GM12878 (cell line): Measurements from ENCODE around the gene IL6R. TPM values are rescaled to one million over a fixed set of nuclear protein-coding genes. Genes with fewer than 3 reads are reported as not detected.
A peak's percentile ranks its signal among the peaks of the same experiment; 100 is the strongest.

ENCODE experiments used
- BCL11A ChIP-seq: IDR thresholded peaks from 2 replicates; pipeline ENCODE4 v1.6.1; 2011; ENCODE audit warnings: low read depth, low read length
- CBX5 ChIP-seq: sonication (generic); IDR thresholded peaks from 2 replicates; pipeline ENCODE4 v1.6.1; 2016; ENCODE audit warnings: low read depth, moderate library complexity, mild to moderate bottlenecking, inconsistent platforms
- CHD1 ChIP-seq: IDR thresholded peaks from 2 replicates; pipeline ENCODE4 v1.6.1; 2012; ENCODE audit warnings: low read depth, low read length, improper control_type of control experiment
- ESRRA ChIP-seq: IDR thresholded peaks from 2 replicates; pipeline ENCODE4 v1.6.1; 2012; ENCODE audit warnings: mild to moderate bottlenecking, low read length, improper control_type of control experiment
- EZH2 ChIP-seq: IDR thresholded peaks from 2 replicates; pipeline ENCODE4 v1.6.1; 2012; ENCODE audit warnings: low read depth, mild to moderate bottlenecking, control low read depth, inconsistent platforms, low read length, borderline replicate concordance; ENCODE audit not compliant: control insufficient read depth
- HDGF ChIP-seq: fragments of 450-650 bp; IDR thresholded peaks from 2 replicates; pipeline ENCODE4 v1.6.1; 2016; ENCODE audit warnings: antibody characterized with exemption
- JUNB ChIP-seq: IDR thresholded peaks from 2 replicates; pipeline ENCODE4 v1.6.1; 2016; ENCODE audit warnings: antibody characterized with exemption, mild to moderate bottlenecking
- JUND ChIP-seq: IDR thresholded peaks from 2 replicates; pipeline ENCODE4 v1.6.1; 2012; ENCODE audit warnings: low read depth, mild to moderate bottlenecking, low read length, improper control_type of control experiment, moderate library complexity
- KLF5 ChIP-seq: fragments of 450-650 bp; IDR thresholded peaks from 2 replicates; pipeline ENCODE4 v1.6.1; 2014; ENCODE audit warnings: mild to moderate bottlenecking; ENCODE audit not compliant: partially characterized antibody
- MEF2A ChIP-seq: IDR thresholded peaks from 2 replicates; pipeline ENCODE4 v1.6.1; 2011; ENCODE audit warnings: low read depth, mild to moderate bottlenecking, low read length, moderate library complexity; ENCODE audit not compliant: insufficient read depth
- NFYB ChIP-seq: IDR thresholded peaks from 2 replicates; pipeline ENCODE4 v1.6.1; 2011; ENCODE audit warnings: low read depth, mild to moderate bottlenecking, low read length, improper control_type of control experiment, moderate library complexity; ENCODE audit not compliant: insufficient read depth
- NR2C1 ChIP-seq: fragments of 450-650 bp; IDR thresholded peaks from 2 replicates; pipeline ENCODE4 v1.6.1; 2017; ENCODE audit warnings: antibody characterized with exemption, mild to moderate bottlenecking, moderate library complexity
- PBX3 ChIP-seq: IDR thresholded peaks from 2 replicates; pipeline ENCODE4 v1.6.1; 2011; ENCODE audit warnings: mild to moderate bottlenecking, low read depth, low read length, moderate library complexity; ENCODE audit not compliant: insufficient replicate concordance
- RBBP5 ChIP-seq: fragments of 200-600 bp; sonication (generic); conservative IDR thresholded peaks from 2 replicates; pipeline ENCODE4 v1.6.1; 2016
- SMAD1 ChIP-seq: fragments of 450-650 bp; IDR thresholded peaks from 2 replicates; pipeline ENCODE4 v1.6.1; 2018; ENCODE audit warnings: mild to moderate bottlenecking, low read depth; ENCODE audit not compliant: partially characterized antibody
- SUPT20H ChIP-seq: IDR thresholded peaks from 2 replicates; pipeline ENCODE4 v1.6.1; 2011; ENCODE audit warnings: low read depth, mild to moderate bottlenecking, low read length, moderate library complexity, borderline replicate concordance; ENCODE audit not compliant: control insufficient read depth
- TCF12 ChIP-seq: IDR thresholded peaks from 2 replicates; pipeline ENCODE4 v1.6.1; 2011; ENCODE audit warnings: low read depth, mild to moderate bottlenecking, low read length
- ZBTB40 ChIP-seq: fragments of 450-650 bp; IDR thresholded peaks from 2 replicates; pipeline ENCODE4 v1.6.1; 2016; ENCODE audit warnings: mild to moderate bottlenecking, moderate library complexity, borderline replicate concordance
- ZNF24 ChIP-seq: fragments of 450-650 bp; IDR thresholded peaks from 2 replicates; pipeline ENCODE4 v1.6.1; 2017; ENCODE audit warnings: antibody characterized with exemption, mild to moderate bottlenecking
- ZNF384 ChIP-seq: IDR thresholded peaks from 2 replicates; pipeline ENCODE4 v1.6.1; 2012; ENCODE audit warnings: low read depth, mild to moderate bottlenecking, low read length, improper control_type of control experiment, borderline replicate concordance
- ZSCAN29 ChIP-seq: fragments of 450-650 bp; IDR thresholded peaks from 2 replicates; pipeline ENCODE4 v1.6.1; 2017; ENCODE audit warnings: mild to moderate bottlenecking, moderate library complexity
- polyA plus RNA-seq, 11 experiments: library from polyadenylated mRNA; depleted of rRNA in 4 of 11; unstranded in 6 of 11; stranded (reverse) in 5 of 11; fragments of >200 nt; fragmentation: Nextera tagmentation in 4 of 11; fragmentation: Illumina TruSeq in 1 of 11; extraction: Ambion mirVana in 4 of 11; extraction: Trizol in 1 of 11; gene quantifications; 1 replicate in 1 of 11; 2 replicates in 10 of 11; pipeline versions ENCODE4 v1.2.1 to v1.2.3, GENCODE V29; 2011 to 2016; ENCODE audit warnings: inconsistent platforms in 2 of 11, missing spikeins in 2 of 11, low read depth in 1 of 11
- total RNA-seq, 4 experiments: library from RNA; depleted of rRNA in 3 of 4; stranded (reverse); fragments of >200 nt in 3 of 4; fragmentation: Illumina TruSeq in 1 of 4; extraction: Trizol in 1 of 4; gene quantifications; 2 replicates each; pipeline versions ENCODE4 v1.2.1 to v1.2.3, GENCODE V29; 2013 to 2021
- TF ChIP-seq, protein P1 (sequence below): IDR thresholded peaks from 2 replicates; pipeline ENCODE4 v1.6.1; 2011; ENCODE audit warnings: low read depth, low read length, improper control_type of control experiment, borderline replicate concordance
- TF ChIP-seq, protein P2 (sequence below), 3 experiments: IDR thresholded peaks in 2 of 3; conservative IDR thresholded peaks in 1 of 3; 2 replicates each; pipeline ENCODE4 v1.5.1; 2011; ENCODE audit warnings: low read depth in 3 of 3, low read length in 3 of 3, mild to moderate bottlenecking in 3 of 3, control low read depth in 2 of 3, moderate library complexity in 2 of 3, inconsistent platforms in 1 of 3, mixed read lengths in 1 of 3; ENCODE audit not compliant: control insufficient read depth in 2 of 3, insufficient read depth in 1 of 3; ENCODE audit errors: extremely low read depth in 1 of 3

IL6R gene
- total and polyA plus RNA-seq, 10 of the 15 experiments (the other 5 are each of a cell fraction or from before 2014, with no cell fraction given), result 1.9 to 43.4 (median 17.5) TPM

GRCh38 chr1:154404984-154405746, at the start of gene IL6R (continued):
- TF ChIP-seq ZBTB40 (no peak), TCF12 (no peak), JUND (no peak), ZSCAN29 (no peak), HDGF (no peak; the same call in 1 of the 2 replicates), KLF5 (no peak), RBBP5 (no peak), CBX5 (no peak), JUNB (no peak), ESRRA (no peak), NFYB (no peak), SUPT20H (no peak), PBX3 (no peak), BCL11A (no peak), NR2C1 (no peak), CHD1 (no peak), ZNF24 (no peak), MEF2A (no peak), ZNF384 (no peak), EZH2 (no peak), SMAD1 (no peak)
- TF ChIP-seq, protein P1, sequence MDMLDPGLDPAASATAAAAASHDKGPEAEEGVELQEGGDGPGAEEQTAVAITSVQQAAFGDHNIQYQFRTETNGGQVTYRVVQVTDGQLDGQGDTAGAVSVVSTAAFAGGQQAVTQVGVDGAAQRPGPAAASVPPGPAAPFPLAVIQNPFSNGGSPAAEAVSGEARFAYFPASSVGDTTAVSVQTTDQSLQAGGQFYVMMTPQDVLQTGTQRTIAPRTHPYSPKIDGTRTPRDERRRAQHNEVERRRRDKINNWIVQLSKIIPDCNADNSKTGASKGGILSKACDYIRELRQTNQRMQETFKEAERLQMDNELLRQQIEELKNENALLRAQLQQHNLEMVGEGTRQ, result no peak
- TF ChIP-seq, protein P2, sequence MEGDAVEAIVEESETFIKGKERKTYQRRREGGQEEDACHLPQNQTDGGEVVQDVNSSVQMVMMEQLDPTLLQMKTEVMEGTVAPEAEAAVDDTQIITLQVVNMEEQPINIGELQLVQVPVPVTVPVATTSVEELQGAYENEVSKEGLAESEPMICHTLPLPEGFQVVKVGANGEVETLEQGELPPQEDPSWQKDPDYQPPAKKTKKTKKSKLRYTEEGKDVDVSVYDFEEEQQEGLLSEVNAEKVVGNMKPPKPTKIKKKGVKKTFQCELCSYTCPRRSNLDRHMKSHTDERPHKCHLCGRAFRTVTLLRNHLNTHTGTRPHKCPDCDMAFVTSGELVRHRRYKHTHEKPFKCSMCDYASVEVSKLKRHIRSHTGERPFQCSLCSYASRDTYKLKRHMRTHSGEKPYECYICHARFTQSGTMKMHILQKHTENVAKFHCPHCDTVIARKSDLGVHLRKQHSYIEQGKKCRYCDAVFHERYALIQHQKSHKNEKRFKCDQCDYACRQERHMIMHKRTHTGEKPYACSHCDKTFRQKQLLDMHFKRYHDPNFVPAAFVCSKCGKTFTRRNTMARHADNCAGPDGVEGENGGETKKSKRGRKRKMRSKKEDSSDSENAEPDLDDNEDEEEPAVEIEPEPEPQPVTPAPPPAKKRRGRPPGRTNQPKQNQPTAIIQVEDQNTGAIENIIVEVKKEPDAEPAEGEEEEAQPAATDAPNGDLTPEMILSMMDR (IDR thresholded peaks at IDR 0.05 in 2 of 3, conservative IDR thresholded peaks at IDR 0.05 in 1 of 3; ENCODE audit: control insufficient read depth in 2 of 3, extremely low read depth in 1 of 3, insufficient read depth in 1 of 3, low read depth in 3 of 3, low read length in 3 of 3), result peak; percentile 46 to 63 (median 54); a peak in 5 of 6 replicates
